ENCODE data around the gene MPLKIP. TPM values are rescaled to one million over a fixed set of nuclear protein-coding genes. Genes with fewer than 3 reads are reported as not detected.

Gene MPLKIP
- total RNA-seq, 1 donor from 2014 or later: 37.3 TPM

- H3K27me3 Mint-ChIP-seq: no peaks in the 10 kb centered on the region
- H3K4me3 Mint-ChIP-seq: no peak overlapping the region
- no peaks in the 10 kb centered on the region for H3K4me1 Mint-ChIP-seq
- intact Hi-C loops (cut with micrococcal nuclease): no loop called here
- DNase-seq: no peak
- no peak overlapping the region for H3K27ac Mint-ChIP-seq
- H3K36me3 Mint-ChIP-seq (ENCODE audit: low read depth): no peaks in the 10 kb centered on the region
- no peaks in the 10 kb centered on the region for H3K9me3 Mint-ChIP-seq
Observed at GRCh38 chr7:40115936-40116335, 18.5 kb downstream of the MPLKIP start.

DNA sequence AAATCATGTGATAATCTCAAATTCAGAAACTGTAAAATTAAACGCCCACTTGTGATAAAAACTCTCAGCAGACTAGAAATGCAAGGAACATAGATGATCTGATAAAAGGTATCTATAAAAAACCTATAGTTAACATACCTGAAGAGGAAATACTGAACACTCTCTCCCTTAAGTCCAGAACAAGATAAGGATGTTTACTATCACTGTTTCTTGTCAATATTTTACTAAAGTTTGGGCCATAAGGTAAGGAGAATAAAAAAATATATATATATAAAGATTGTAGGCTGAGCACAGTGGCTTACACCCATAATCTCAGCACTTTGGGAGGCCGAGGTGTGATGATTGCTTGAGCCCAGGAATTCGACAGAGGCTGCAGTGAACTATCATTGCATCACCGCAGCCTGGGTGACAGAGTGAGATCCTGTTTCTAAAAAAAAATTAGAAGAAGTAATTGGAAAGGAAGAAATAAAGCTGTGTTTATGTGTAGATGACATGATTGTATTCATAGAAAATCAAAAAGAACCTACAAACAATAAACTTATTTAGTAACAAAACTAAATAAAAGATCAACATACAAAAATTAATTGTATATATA is 28.4 kb downstream of the MPLKIP start:
- intact Hi-C loops (cut with micrococcal nuclease): no loop called here
- DNase-seq: no peak
- H3K27ac Mint-ChIP-seq: no peak overlapping the region
- no peaks in the 10 kb centered on the region for H3K9me3 Mint-ChIP-seq
- H3K36me3 Mint-ChIP-seq (ENCODE audit: low read depth): no peaks in the 10 kb centered on the region
- no peak overlapping the region for H3K4me3 Mint-ChIP-seq
- no peaks in the 10 kb centered on the region for H3K4me1 Mint-ChIP-seq
- H3K27me3 Mint-ChIP-seq: no peaks in the 10 kb centered on the region

DNA sequence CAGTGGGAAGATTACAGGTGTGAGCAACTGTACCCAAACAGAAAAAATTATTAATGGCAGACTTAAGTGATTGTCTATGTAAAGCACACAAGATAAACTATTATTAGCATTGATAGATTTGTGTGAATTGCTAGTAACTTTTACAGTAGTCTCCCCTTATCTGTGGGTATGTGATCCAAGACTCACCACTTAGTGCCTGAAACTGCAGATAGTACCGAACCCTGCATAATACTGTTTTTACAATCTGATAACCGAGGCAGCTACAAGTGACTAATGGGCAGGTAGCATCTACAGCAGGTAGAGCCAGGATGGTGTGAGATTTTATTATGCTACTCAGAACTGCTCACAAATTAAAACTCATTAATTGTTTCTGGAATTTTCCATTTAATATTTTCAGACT is 31.5 kb downstream of the MPLKIP start:
- H3K4me1 Mint-ChIP-seq: no peaks in the 10 kb centered on the region
- no peak overlapping the region for H3K27ac Mint-ChIP-seq
- H3K27me3 Mint-ChIP-seq: no peaks in the 10 kb centered on the region
- peaks cover under 1% of the 10 kb centered on the region for H3K36me3 Mint-ChIP-seq (ENCODE audit: low read depth)
- H3K4me3 Mint-ChIP-seq: no peak overlapping the region
- no peak for DNase-seq
- H3K9me3 Mint-ChIP-seq: no peaks in the 10 kb centered on the region
- intact Hi-C loops (cut with micrococcal nuclease): no loop called here

- Mint-ChIP-seq H3K27ac (no peak overlapping the region), H3K27me3 (no peaks in the 10 kb centered on the region), H3K36me3 (ENCODE audit: low read depth) (peaks cover 5% of the 10 kb centered on the region), H3K4me1 (no peaks in the 10 kb centered on the region), H3K9me3 (no peaks in the 10 kb centered on the region), H3K4me3 (no peak overlapping the region)
- intact Hi-C loops (cut with micrococcal nuclease): no loop called here
- DNase-seq: no peak
Observed at GRCh38 chr7:40101201-40101600, 33.2 kb downstream of the MPLKIP start.

DNA sequence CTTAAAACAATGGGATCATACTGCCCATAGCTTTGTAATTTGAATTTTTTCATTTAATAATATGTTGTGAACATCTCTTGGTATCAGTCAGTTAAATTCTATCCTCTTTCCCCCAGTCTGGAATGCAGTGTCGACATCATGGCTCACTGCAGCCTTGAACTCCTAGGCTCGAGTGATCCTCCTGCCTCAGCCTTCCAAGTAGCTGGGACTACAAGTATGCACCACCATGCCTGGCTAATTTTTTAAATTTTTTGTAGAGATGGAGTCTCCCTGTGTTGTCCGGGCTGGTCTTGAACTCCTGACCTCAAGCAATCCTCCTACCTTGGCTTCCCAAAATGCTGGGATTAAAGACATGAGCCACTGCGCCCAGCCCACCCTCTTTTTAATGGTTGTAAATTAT is 34.6 kb downstream of the MPLKIP start:
- no peaks in the 10 kb centered on the region for H3K27me3 Mint-ChIP-seq
- no peaks in the 10 kb centered on the region for H3K4me1 Mint-ChIP-seq
- no peak for DNase-seq
- peaks cover 13% of the 10 kb centered on the region for H3K36me3 Mint-ChIP-seq (ENCODE audit: low read depth)
- H3K4me3 Mint-ChIP-seq: no peak overlapping the region
- no peaks in the 10 kb centered on the region for H3K9me3 Mint-ChIP-seq
- H3K27ac Mint-ChIP-seq: no peak overlapping the region
- intact Hi-C loops (cut with micrococcal nuclease): no loop called here

DNA sequence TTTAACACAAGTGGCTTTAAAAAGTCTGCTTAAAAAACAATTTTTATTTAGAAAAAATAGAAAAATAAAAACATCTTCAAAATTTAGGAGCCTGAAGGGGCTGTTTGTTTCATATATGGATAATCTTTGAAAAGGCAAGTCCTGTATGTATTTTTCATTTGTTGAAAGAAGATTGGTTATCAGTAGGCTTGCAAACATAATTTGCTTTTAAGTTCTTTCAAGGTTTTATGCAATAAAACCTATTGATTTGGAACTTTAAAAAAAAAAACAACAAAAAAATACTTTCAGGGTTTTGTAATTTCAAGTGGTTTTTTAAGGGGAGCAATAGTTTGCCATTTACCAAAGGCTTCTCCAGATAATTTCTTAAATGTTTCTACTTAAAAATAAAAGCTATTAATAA is 35.6 kb downstream of the MPLKIP start:
- DNase-seq: no peak
- Mint-ChIP-seq H3K4me3 (no peak overlapping the region), H3K9me3 (no peaks in the 10 kb centered on the region), H3K36me3 (ENCODE audit: low read depth) (peaks cover 22% of the 10 kb centered on the region), H3K27me3 (no peaks in the 10 kb centered on the region), H3K4me1 (no peaks in the 10 kb centered on the region), H3K27ac (no peak overlapping the region)
- intact Hi-C loops (cut with micrococcal nuclease): no loop called here

- H3K4me3 Mint-ChIP-seq: no peak overlapping the region
- intact Hi-C loops (cut with micrococcal nuclease): no loop called here
- peaks cover 28% of the 10 kb centered on the region for H3K36me3 Mint-ChIP-seq (ENCODE audit: low read depth)
- no peaks in the 10 kb centered on the region for H3K4me1 Mint-ChIP-seq
- no peaks in the 10 kb centered on the region for H3K27me3 Mint-ChIP-seq
- H3K27ac Mint-ChIP-seq: no peak overlapping the region
- H3K9me3 Mint-ChIP-seq: no peaks in the 10 kb centered on the region
- no peak for DNase-seq
Observed at GRCh38 chr7:40097728-40098127, 36.7 kb downstream of the MPLKIP start.

DNA sequence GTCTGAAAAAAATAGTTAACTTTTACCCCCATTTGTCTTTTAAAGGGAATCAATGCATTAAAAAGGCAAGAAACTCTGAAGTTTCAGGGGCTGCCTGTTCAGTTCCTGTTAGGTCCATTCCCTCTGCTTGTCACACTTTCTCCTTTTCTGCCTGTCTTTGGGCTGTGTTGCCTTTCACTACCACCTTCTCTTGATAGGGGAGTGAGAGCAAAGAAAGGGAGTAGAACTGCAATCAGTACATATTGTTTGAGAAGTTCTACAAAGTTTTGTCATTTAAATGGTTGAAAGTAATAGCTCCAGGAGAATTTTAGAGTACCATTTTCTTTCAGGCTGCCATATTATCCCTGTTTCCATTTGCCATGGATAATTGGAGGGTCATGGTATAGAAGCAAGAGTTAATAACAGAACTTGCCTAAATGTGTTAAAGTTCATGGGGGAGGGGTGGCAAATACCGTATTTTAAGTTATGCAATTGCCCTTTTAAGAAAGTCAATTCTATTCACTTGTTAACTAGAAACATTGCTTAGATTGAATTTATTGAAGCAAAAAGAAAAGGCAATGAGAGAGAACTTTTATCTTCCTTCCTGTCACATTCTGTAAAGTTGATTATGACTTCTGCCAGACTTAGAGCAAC is 38.6 kb downstream of the MPLKIP start:
- no peaks in the 10 kb centered on the region for H3K27me3 Mint-ChIP-seq
- no peak for DNase-seq
- H3K4me3 Mint-ChIP-seq: no peak overlapping the region
- no peaks in the 10 kb centered on the region for H3K4me1 Mint-ChIP-seq
- intact Hi-C loops (cut with micrococcal nuclease): no loop called here
- H3K36me3 Mint-ChIP-seq (ENCODE audit: low read depth): peaks cover 32% of the 10 kb centered on the region
- no peaks in the 10 kb centered on the region for H3K9me3 Mint-ChIP-seq
- no peak overlapping the region for H3K27ac Mint-ChIP-seq

GRCh38 chr7:40095230-40095629 is 39.2 kb downstream of the MPLKIP start:
- Mint-ChIP-seq H3K9me3 (no peaks in the 10 kb centered on the region), H3K4me1 (no peaks in the 10 kb centered on the region), H3K4me3 (no peak overlapping the region), H3K27ac (no peak overlapping the region), H3K27me3 (no peaks in the 10 kb centered on the region), H3K36me3 (ENCODE audit: low read depth) (peaks cover 33% of the 10 kb centered on the region)
- intact Hi-C loops (cut with micrococcal nuclease): no loop called here
- DNase-seq: no peak

- Mint-ChIP-seq H3K9me3 (no peaks in the 10 kb centered on the region), H3K27ac (no peak overlapping the region), H3K36me3 (ENCODE audit: low read depth) (peaks cover 43% of the 10 kb centered on the region), H3K27me3 (no peaks in the 10 kb centered on the region), H3K4me3 (no peak overlapping the region), H3K4me1 (peaks cover 3% of the 10 kb centered on the region)
- DNase-seq: no peak
- intact Hi-C loops (cut with micrococcal nuclease): no loop called here
Observed at GRCh38 chr7:40093631-40094350, 40.6 kb downstream of the MPLKIP start.

GRCh38 chr7:40092182-40092581 is 42.2 kb downstream of the MPLKIP start:
- peaks cover 48% of the 10 kb centered on the region for H3K36me3 Mint-ChIP-seq (ENCODE audit: low read depth)
- no peak for DNase-seq
- H3K27me3 Mint-ChIP-seq: no peaks in the 10 kb centered on the region
- no peak overlapping the region for H3K27ac Mint-ChIP-seq
- H3K4me3 Mint-ChIP-seq: no peak overlapping the region
- intact Hi-C loops (cut with micrococcal nuclease): no loop called here
- peaks cover 3% of the 10 kb centered on the region for H3K4me1 Mint-ChIP-seq
- no peaks in the 10 kb centered on the region for H3K9me3 Mint-ChIP-seq

DNA sequence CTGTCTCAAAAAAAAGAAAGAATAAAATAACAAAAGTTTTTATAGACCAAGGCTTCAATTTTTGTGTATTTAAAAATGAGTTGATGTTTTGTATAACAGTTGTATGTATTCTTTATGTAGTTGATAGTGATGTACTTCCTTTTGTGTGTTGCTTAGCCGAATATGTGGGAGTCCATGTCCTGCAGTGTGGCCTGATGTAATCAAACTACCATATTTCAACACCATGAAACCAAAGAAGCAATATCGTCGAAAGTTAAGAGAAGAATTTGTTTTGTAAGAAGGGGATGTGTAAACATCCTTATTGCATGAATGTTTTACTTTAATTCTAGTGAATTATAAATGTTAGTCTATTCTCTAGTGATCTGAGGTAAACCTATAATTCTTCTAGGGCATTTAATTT is 56.6 kb downstream of the MPLKIP start:
- Mint-ChIP-seq H3K36me3 (ENCODE audit: low read depth) (peaks cover 3% of the 10 kb centered on the region), H3K27ac (no peak overlapping the region), H3K9me3 (no peaks in the 10 kb centered on the region), H3K4me3 (no peak overlapping the region), H3K27me3 (no peaks in the 10 kb centered on the region), H3K4me1 (no peaks in the 10 kb centered on the region)
- DNase-seq: no peak
- intact Hi-C loops (cut with micrococcal nuclease): no loop called here

All from activated CD4-positive, alpha-beta T cell treated with anti-CD3 and anti-CD28 coated beads, Interleukin-2, amount 10 ng/mL, durations not matched to agents 24 days and 14 days (primary cell).